HG03469 (cell line): ENCODE results near the gene WRNIP1.

Experiments used
- ATAC-seq: cut with Tn5 transposase; IDR thresholded peaks from one replicate; pipeline ENCODE4 v1.9.1; 2021; ENCODE audit warnings: mild to moderate bottlenecking, moderate library complexity, moderate number of reproducible peaks; ENCODE audit not compliant: unreplicated experiment

The WRNIP1 gene

DNA sequence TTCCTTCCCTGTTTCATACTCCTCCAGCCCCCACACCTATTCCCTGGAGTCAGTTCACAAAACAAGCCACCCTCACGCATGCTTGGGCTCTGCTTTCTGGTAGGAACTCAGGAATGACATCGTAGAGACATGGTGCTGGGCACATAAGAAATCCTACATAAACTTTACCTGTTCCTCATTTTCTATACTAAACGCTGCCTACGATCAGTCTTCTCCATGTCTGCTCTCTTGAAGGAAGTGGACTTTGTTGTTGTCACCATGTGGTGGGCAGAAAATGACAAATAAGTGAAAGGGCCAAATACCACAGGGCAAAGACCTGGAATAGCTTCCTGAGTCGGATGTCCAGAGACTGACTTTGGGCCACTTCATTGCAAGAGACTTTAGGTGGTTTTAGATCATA is 24.6 kb upstream of the WRNIP1 start:
- ATAC-seq = no peak

GRCh38 chr6:2741756-2742155 is 23.4 kb upstream of the WRNIP1 start:
- no peak for ATAC-seq

- no peak for ATAC-seq
Observed at GRCh38 chr6:2743280-2744208, 21.6 kb upstream of the WRNIP1 start.

GRCh38 chr6:2744209-2744771 is 20.9 kb upstream of the WRNIP1 start:
- ATAC-seq = no peak

DNA sequence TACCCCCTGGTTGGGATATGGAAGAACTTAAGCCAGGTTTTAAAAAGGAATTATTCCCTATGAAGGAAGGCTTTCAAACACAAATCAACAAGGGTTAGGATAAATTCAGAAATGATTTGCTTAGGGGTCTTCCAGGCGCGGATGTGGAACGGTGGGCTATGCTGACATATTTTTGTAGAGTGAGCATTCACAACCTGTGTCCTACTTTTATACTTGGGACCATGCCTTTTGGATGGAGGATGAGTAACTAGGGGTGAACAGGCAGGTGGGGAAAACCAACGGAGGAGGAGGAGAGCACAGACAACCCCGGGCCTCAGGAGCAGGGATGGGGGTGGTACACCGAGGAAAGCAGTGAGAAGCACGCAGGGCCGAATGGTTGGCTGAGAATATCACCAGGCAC is 20.4 kb upstream of the WRNIP1 start:
- ATAC-seq = no peak

DNA sequence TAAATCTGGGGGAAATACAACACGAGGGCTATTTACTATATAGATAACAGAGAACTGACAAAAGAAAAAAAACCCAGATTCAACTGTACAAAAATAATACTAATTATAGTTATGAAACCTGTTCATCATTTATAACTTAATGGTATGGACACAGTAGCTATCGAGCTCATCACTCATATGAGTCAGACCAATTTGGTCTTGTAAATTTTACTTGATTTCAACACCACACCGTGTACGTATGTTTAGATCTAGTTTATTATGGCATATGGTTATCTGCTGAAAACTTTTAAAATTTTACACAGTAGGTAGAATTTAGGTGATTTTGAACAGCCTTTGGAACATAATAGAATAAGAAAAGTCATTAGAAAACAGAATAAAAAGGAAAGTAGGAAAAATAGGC is 19.9 kb upstream of the WRNIP1 start:
- ATAC-seq = no peak

DNA sequence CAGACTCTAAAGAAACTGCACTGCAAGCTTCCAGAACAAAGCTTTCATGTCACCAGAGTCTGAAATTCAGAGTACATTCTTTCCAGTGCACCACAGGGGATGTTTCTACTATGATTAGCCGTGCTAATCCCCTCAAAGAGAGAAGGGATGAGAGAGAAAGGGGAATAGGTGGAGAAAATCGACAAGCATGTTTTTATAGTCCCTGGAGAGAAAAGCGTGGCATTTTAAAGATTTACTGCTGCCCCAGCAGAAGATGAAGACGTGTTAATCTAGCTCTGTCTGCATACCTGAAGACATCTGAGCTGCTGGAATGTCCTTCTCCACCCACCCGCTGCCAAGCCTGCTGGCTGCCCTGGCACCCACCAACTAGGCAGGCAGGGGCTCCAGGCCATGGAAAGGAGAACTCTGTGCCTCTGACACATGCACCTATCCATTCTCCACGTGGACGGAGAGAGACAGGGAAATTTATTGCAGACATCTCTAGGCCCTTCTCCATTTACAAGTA is 18.6 kb upstream of the WRNIP1 start:
- no peak for ATAC-seq

- no peak for ATAC-seq
Observed at GRCh38 chr6:2748183-2748582, 17.0 kb upstream of the WRNIP1 start.

DNA sequence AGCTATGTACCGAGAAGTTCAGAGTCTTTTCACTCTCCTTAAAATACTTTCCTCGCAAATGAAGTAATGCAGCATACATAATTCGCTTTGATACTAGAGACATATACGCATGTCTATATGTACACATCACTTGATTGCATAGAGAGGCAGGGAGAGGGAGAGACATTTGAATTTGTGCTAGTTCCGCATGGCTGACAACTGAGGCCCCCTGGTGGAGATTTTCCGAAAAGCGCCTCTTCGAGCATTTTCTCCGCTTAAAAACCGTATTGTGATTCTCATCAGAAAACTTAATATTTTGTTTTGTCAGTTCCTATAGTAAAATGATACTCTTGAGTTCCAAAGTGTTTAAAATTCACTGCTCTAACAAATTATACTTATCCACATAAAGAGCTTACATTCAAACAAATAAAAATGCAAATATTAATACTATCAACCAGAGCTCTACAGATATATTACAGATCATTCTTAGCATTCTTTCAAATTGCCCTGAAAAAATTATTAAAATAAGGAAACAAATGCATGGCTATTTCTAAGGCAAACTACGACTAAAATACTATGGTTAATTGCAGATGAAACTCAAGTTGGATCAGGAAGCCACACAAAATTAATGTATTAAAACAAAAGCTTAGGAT is 15.1 kb upstream of the WRNIP1 start:
- no peak for ATAC-seq

DNA sequence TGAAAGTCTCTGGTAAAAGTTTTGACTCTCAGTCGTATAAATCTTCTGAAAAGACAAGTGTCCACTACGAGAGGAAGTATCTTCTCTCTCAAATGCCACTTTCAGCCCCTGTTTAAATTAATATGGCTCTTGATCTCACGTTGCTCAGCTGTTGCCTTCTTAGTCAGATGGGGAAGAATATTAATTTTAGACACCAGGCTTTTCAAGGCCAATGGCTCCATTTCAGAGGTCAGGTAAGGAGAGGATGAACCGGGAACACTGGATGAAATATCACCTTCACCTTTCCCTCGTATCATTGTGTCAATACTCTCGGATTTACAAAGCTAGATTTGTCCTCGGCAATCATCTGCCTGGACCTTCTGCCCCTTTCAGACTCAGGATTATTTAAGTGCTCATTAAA is 14.4 kb upstream of the WRNIP1 start, which contains the start of gene MYLK4:
Gene MYLK4, minus strand, starts transcription at position 91 of the 400 bp plus-strand sequence. CDS start 1,628 bp downstream, outside the sequence.
- no peak for ATAC-seq

GRCh38 chr6:2751871-2752270 is 13.3 kb upstream of the WRNIP1 start:
- ATAC-seq = no peak

DNA sequence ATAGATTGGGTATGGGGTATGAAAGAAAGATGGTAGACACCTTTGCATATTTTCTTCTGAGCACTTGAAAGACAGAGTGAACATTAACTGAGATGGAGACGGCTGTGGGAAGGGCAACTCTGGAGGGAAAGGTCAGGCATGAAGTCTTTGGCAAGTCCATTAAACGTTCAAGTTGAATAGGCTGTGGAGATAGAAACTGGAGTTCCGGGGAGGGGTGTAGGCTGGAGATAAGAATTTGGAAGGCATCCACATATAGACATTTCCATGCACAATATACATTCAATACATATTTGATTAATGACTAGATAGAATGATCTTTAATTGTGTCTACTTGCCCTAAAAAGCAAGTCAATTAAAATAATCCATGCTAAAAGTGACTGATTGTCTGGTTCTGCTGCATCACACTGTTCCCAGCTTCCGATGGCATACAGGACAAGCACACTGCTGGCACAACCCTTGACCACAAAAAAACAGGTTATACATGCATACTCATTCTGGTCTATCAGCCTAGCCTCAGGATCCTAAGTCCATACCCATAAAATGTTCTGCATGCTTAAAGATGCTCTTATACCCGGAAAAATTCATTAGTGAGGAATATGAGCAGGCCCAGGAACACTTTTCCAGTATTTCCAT is 12.6 kb upstream of the WRNIP1 start:
- no peak for ATAC-seq

DNA sequence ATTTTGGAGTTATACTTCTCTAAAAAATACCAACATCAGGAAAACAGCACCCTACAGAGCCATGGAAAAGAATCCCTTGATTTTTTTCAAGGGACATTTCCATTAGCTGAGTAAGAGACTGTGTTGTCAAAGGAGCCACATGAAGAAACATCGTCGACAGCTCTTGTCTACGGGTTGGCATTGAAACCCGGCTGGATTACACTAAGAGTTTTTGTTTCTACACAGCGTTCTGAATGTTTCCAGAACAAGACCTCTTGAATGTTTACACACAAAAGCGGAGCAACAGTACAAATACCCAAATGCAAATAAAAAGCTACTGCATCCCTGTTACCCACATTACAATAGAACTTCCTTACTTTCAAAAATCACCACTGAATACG is 12.1 kb upstream of the WRNIP1 start:
- no peak for ATAC-seq

- ATAC-seq = no peak
Observed at GRCh38 chr6:2753743-2754142, 11.4 kb upstream of the WRNIP1 start.

DNA sequence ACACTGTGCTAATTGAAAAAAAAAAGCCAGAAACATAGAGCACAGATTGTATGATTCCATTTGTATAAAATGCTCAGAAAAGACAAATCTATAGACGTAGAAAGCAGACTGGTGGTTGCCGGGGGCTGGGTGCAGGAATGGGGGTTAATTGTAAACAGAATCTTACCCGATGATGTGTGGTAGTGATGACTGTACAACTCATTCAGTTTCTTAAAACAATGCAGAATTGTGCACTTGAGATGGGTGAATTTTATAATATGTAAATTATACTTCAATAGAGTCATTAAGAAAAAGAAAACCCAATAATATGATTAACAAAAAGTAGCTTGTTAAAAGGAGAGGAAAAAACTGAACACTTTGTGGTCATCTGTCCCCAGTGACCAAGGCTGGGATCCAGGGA is 10.8 kb upstream of the WRNIP1 start:
- ATAC-seq = no peak

GRCh38 chr6:2754911-2755310 is 10.3 kb upstream of the WRNIP1 start:
- ATAC-seq = no peak

DNA sequence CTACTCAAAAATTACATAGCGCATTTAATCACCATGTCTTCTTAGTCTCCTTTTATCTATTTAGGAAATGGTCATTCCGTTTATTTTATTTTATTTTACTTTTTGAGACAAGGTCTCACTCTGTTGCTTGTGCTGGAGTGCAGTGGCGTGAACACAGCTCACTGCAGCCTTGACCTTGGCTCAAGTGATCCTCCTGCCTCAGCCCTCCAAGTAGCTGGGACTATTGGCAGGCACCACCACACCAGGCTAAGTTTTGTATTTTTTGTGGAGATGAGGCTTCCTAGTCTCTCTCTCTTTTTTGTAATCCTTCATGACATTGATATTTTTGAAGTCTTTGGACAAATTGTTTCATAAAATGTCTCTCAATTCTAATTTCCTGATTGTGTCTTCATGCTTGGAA is 9.7 kb upstream of the WRNIP1 start:
- no peak for ATAC-seq

DNA sequence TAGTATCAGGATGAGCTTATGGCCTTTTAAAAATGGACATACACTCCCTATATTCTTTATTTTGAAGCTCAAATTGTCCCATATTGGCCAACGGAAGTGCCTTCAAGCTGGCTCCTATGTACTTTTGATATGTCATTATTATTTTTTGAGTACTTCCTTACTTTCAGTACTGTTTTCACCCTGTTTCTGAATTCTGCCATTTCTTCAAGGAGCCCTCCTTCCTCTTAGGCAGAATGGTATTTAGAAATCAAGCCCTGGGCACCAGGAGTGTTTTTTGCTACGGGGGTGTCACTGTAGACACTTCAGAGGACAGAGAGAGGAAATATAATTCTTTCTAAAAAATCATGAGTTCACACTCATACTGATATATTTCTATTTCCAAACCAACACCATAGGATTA is 9.0 kb upstream of the WRNIP1 start:
- no peak for ATAC-seq

- ATAC-seq = no peak
Observed at GRCh38 chr6:2756687-2757224, 8.4 kb upstream of the WRNIP1 start.

GRCh38 chr6:2758980-2759379 is 6.2 kb upstream of the WRNIP1 start:
- no peak for ATAC-seq
